ENCODE results near the gene EXOC3. TPM values are rescaled to one million over a fixed set of nuclear protein-coding genes. Genes with fewer than 3 reads are reported as not detected.
"Not testable (repeated sequence)": the region's sequence is repeated elsewhere in the genome, so short reads cannot be mapped to it uniquely, and the experiment has no call there.

Gene EXOC3
- total and polyA plus RNA-seq, 7 donors: 18.6 to 68.7 (median 48.2) TPM

DNA sequence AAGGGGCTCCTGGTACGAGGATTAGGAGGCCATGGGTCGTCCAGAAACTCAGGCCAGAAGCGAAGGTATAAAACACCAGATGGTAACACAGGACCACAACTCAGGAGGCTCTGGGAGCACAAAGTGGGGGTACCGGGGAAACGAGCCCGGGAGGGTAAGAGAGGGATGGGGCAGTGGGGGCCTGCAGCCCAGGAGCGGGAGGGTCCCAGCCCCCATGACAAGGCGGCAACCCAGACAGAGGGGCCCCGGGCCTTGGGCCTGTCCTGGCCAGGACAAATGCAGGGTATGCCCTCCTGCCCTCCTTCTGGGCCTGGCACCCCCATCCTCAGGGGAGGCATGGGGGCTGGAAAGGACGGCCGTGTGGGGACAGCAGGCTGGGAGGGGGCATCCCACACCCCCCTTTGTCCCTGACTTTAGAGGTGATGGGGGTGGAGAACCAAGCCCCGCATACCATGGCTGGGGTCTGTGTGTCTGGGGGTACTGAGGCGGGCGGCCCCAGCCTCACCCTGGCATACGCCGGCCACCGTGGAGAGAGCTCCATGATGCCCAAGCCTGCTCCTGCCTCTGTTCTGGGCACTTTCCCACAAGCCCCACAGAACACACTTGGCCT lies 47.0 kb upstream of the EXOC3 start:
- peak overlapping the region in 2 of 4 donors; percentile 18 to 27 for H3K27ac ChIP-seq
- WGBS, 2 donors: 89 to 94% methylated on average over 17 of the region's 17 CpGs
- peaks cover 0 to 17% (median 14%) of the 10 kb centered on the region in 4 donors for H3K4me1 ChIP-seq

DNA sequence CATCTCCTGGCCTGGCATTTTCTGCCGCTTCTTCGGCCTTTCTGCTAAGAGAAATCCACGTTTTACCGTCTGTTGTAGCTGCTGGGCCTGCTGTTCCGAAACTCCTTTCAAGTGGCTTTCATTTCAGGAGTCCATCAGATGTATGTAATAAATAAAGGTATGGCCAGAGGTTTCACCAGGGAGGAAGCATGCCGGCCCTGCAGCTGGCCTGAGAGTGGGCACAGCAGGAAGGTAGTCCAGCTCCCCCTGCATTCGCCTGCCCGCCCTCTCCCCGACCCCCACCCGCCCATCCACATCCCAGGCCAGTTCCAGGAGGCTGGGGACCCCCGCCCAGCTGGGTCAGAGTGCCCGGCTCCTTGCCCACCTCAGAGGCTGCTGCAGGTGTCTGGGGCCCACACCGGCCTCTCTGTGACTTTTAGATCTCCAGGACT lies 46.4 kb upstream of the EXOC3 start:
- DNase-seq: peak; percentile 50
- Histone ChIP-seq H3K27me3 (peaks cover 0 to 30% (median 0%) of the 10 kb centered on the region in 3 donors), H3K27ac (no peak overlapping the region), H3K9me3 (no peaks in the 10 kb centered on the region), H3K36me3 (no peaks in the 10 kb centered on the region), H3K4me3 (no peak overlapping the region), H3K4me1 (peaks cover 0 to 17% (median 14%) of the 10 kb centered on the region in 4 donors)
- WGBS, 2 donors: 87 to 94% methylated on average over 13 of the region's 13 CpGs
- no peak for TF ChIP-seq EP300 (IDR thresholded peaks at IDR 0.05)
- TF ChIP-seq, protein P1, sequence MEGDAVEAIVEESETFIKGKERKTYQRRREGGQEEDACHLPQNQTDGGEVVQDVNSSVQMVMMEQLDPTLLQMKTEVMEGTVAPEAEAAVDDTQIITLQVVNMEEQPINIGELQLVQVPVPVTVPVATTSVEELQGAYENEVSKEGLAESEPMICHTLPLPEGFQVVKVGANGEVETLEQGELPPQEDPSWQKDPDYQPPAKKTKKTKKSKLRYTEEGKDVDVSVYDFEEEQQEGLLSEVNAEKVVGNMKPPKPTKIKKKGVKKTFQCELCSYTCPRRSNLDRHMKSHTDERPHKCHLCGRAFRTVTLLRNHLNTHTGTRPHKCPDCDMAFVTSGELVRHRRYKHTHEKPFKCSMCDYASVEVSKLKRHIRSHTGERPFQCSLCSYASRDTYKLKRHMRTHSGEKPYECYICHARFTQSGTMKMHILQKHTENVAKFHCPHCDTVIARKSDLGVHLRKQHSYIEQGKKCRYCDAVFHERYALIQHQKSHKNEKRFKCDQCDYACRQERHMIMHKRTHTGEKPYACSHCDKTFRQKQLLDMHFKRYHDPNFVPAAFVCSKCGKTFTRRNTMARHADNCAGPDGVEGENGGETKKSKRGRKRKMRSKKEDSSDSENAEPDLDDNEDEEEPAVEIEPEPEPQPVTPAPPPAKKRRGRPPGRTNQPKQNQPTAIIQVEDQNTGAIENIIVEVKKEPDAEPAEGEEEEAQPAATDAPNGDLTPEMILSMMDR (IDR thresholded peaks at IDR 0.05): no peak
- no peak for TF ChIP-seq POLR2AphosphoS5 (IDR thresholded peaks at IDR 0.05)
- no peak for TF ChIP-seq POLR2A (IDR thresholded peaks at IDR 0.05)
- intact Hi-C loops (cut with DNase I): no loop called here

More for the DNA sequence above, 47.0 kb upstream of the EXOC3 start:
- Histone ChIP-seq H3K9me3 (no peaks in the 10 kb centered on the region), H3K4me3 (no peak overlapping the region), H3K27me3 (peaks cover 0 to 25% (median 0%) of the 10 kb centered on the region in 3 donors), H3K36me3 (no peaks in the 10 kb centered on the region)
- DNase-seq: peak; percentile 28
- TF ChIP-seq, protein P1 (IDR thresholded peaks at IDR 0.05): no peak
- TF ChIP-seq POLR2AphosphoS5 (IDR thresholded peaks at IDR 0.05) (no peak), POLR2A (IDR thresholded peaks at IDR 0.05) (no peak), EP300 (IDR thresholded peaks at IDR 0.05) (no peak)
- intact Hi-C loops (cut with DNase I): no loop called here

DNA sequence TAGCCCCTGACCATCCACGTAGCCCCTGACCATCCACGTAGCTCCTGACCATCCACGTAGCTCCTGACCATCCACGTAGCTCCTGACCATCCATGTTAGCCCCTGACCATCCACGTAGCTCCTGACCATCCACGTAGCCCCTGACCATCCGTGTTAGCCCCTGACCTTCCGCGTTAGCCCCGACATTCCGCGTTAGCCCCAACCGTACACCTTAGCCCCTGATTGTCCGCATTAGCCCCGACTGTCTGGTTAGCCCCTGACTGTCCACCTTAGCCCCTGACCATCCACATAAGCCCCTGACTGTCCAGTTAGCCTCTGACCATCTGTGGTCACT lies 44.9 kb upstream of the EXOC3 start:
- WGBS, 2 donors: 90 to 96% methylated on average over 15 of the region's 15 CpGs

DNA sequence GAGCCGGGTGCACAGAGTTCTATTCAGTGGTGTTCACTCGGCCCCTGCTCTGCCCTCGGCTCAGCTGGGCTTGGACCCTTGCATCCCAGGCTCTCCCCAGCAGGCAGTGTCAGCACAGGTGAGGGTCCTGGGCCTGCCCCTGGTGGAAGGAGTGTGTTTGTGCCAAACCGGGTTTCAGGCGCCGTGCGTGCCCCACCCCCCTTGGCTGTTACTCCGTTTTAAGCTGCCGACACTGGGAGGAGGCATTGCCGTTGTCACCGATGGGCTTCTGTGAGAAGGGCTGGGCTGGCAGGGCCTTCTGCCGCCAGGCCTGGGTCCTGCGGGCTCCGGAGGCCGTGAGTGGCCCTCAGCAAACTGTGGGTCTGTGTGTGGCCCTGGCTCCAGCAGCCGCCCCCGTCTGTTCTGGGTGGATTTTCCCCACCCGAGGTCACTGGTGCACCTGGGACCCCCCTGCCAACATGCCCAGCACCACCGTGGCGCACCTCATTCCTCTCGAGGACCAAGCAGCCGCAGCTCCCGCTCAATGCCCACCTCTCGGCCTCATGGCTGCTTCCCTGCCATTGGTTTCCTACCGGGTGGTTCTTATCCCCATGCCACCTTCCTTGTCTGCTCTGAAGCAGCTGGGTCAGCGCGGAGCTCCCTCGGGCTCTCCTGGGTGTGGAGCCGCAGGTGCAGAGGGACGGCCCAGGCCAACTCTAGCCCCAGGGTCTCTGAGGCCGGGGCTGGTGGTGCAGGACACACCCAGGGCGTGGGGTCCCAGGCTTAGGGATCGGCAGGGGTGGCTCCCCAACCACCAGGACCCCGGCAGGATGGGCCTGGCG lies 44.3 kb upstream of the EXOC3 start:
- H3K4me3 ChIP-seq: no peak overlapping the region
- no peaks in the 10 kb centered on the region for H3K9me3 ChIP-seq
- no peak overlapping the region for H3K27ac ChIP-seq
- H3K4me1 ChIP-seq: peaks cover 0 to 17% (median 14%) of the 10 kb centered on the region in 4 donors
- peak; percentile 57 for DNase-seq
- intact Hi-C loops (cut with DNase I): no loop called here
- 82 to 91% methylated on average over 35 of the region's 35 CpGs for WGBS, 2 donors
- no peak for TF ChIP-seq POLR2A (IDR thresholded peaks at IDR 0.05)
- no peak for TF ChIP-seq POLR2AphosphoS5 (IDR thresholded peaks at IDR 0.05)
- no peaks in the 10 kb centered on the region for H3K36me3 ChIP-seq
- H3K27me3 ChIP-seq: peaks cover 0 to 31% (median 0%) of the 10 kb centered on the region in 3 donors

More for the DNA sequence above, 44.9 kb upstream of the EXOC3 start:
- DNase-seq: peak; percentile 33
- H3K36me3 ChIP-seq; H3K27ac ChIP-seq; intact Hi-C loops (cut with DNase I); H3K4me3 ChIP-seq; H3K9me3 ChIP-seq: not testable (repeated sequence)
- peaks cover 0 to 17% (median 14%) of the 10 kb centered on the region in 4 donors for H3K4me1 ChIP-seq
- H3K27me3 ChIP-seq: peaks cover 0 to 31% (median 0%) of the 10 kb centered on the region in 3 donors

DNA sequence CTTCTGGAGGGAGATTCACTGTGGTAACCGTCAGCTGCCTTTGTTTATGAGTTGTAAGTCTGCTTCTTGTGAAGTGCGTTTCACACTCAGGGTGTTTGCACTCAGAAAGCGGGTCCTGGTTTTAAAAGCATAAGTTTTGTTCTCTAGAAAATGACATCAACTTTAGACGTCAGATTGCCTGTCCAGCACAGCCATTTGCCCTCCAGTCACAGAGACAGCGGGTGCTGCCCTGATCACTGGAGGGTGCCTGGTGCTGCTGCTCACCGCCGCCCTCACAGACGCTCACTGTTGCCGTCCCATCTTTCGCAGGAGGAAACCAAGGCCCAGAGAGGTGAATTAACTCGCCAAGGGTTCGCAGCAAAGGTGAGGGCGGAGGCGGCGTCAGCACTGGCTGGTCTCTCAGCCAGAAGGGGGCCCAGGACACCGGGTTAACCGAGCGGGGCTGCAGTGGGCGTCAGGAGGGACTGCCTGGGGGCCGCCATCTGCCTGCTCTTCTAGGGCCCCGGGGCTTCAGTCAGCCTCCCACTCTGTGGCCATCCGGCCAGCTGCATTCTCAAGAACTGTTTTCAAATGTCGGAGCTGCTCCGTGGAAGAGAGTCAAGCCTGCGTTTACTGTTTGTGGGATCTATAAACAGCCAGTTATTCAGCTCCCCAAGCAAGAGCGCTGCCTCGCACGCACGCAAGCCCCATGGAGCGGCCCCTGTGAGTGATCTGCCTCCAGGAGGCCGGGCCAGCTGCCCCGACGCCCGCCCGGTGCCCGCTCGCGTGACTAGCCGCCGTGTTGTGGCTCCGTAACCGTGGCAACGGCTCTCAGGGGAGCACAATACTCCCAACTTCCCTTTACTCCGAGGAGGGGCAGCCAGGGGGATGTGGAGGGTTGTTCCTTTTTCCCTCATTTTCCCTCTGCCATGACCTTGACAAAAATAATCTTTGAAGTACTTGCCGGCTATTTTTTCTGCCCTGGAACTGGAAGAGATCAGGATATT lies 43.4 kb upstream of the EXOC3 start:
- peak in 1 of 4 donors; percentile 63 for TF ChIP-seq POLR2AphosphoS5 (IDR thresholded peaks at IDR 0.05)
- TF ChIP-seq POLR2A (IDR thresholded peaks at IDR 0.05): no peak
- TF ChIP-seq, protein P1 (IDR thresholded peaks at IDR 0.05): no peak
- peak in 1 of 4 donors; percentile 6 for TF ChIP-seq EP300 (IDR thresholded peaks at IDR 0.05)
- Histone ChIP-seq H3K36me3 (no peaks in the 10 kb centered on the region), H3K27ac (peak overlapping the region in 2 of 4 donors; percentile 44 to 59), H3K27me3 (peaks cover 0 to 31% (median 0%) of the 10 kb centered on the region in 3 donors), H3K9me3 (no peaks in the 10 kb centered on the region), H3K4me3 (peak overlapping the region in 3 of 4 donors; percentile 24 to 32 (median 26)), H3K4me1 (peaks cover 0 to 17% (median 14%) of the 10 kb centered on the region in 4 donors)
- 24 to 30% methylated on average over 45 of the region's 45 CpGs for WGBS, 2 donors
- DNase-seq: peak; percentile 90
- intact Hi-C loops (cut with DNase I): no loop called here

All from sigmoid colon (tissue), 7 donors.